ENCODE results near the gene PDZRN4. TPM values are rescaled to one million over a fixed set of nuclear protein-coding genes. Genes with fewer than 3 reads are reported as not detected.

PDZRN4 gene
- total RNA-seq, 4 donors from 2014 or later: 43.9 to 75.2 (median 50.6) TPM

DNA sequence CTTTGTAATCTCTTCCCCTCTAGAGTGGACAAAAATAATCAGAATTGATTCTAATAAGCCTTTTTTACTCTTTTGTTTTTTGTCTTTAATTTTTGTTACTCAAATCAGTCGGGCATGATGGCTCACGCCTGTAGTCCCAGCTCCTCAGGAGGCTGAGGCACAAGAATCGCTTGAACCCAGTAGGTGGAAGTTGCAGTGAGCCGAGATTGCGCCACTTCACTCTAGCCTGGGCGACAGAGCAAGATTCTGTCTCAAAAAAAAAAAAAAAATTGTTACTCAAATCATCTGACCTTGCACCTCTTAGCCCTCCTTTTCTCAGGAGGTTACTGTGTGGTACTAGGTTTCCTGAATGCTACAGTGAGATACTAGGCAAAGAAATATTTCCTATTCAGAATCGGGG lies 280.6 kb downstream of the PDZRN4 start:
- Histone ChIP-seq H3K36me3 (no peaks in the 10 kb centered on the region), H3K4me3 (no peak overlapping the region), H3K4me1 (peaks cover 0 to 5% (median 0%) of the 10 kb centered on the region in 4 donors), H3K27me3 (no peaks in the 10 kb centered on the region), H3K27ac (replicated peaks in 1 of 4) (no peak overlapping the region), H3K9me3 (no peaks in the 10 kb centered on the region)
- no peak for TF ChIP-seq EP300 (IDR thresholded peaks at IDR 0.05)
- DNase-seq (ENCODE audit: extremely low spot score): no peak
- 83% methylated on average over 7 of the region's 7 CpGs for WGBS
- intact Hi-C loops (cut with DNase I): no loop called here

DNA sequence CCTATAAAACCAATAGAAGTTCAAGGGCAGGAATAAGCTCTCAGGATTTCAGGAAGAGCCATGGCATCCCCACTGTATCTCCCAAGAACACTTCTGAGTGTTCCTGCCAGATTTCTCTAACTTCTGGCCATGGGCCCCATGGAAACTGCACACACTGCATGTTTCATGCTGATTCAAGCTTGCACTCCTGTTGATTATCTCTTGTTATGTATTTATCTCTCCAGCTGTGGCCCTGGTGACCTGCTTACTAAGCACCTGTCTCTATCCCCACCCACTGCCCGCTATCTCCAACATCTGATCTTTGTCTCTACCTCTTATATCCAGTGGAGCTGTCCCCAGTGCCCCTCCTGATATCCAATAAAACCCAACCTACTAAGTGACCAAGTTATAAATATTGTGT lies 285.3 kb downstream of the PDZRN4 start:
- Histone ChIP-seq H3K4me3 (no peak overlapping the region), H3K9me3 (no peaks in the 10 kb centered on the region), H3K27ac (replicated peaks in 1 of 4) (no peak overlapping the region), H3K4me1 (no peaks in the 10 kb centered on the region), H3K27me3 (no peaks in the 10 kb centered on the region), H3K36me3 (no peaks in the 10 kb centered on the region)
- TF ChIP-seq POLR2A (IDR thresholded peaks at IDR 0.05; ENCODE audit: low read depth) (no peak), POLR2AphosphoS5 (IDR thresholded peaks at IDR 0.05) (no peak), EP300 (IDR thresholded peaks at IDR 0.05) (no peak)
- TF ChIP-seq, protein P1, sequence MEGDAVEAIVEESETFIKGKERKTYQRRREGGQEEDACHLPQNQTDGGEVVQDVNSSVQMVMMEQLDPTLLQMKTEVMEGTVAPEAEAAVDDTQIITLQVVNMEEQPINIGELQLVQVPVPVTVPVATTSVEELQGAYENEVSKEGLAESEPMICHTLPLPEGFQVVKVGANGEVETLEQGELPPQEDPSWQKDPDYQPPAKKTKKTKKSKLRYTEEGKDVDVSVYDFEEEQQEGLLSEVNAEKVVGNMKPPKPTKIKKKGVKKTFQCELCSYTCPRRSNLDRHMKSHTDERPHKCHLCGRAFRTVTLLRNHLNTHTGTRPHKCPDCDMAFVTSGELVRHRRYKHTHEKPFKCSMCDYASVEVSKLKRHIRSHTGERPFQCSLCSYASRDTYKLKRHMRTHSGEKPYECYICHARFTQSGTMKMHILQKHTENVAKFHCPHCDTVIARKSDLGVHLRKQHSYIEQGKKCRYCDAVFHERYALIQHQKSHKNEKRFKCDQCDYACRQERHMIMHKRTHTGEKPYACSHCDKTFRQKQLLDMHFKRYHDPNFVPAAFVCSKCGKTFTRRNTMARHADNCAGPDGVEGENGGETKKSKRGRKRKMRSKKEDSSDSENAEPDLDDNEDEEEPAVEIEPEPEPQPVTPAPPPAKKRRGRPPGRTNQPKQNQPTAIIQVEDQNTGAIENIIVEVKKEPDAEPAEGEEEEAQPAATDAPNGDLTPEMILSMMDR (IDR thresholded peaks at IDR 0.05): no peak
- intact Hi-C loops (cut with DNase I): no loop called here
- WGBS: 96% methylated on average over 1 of the region's 1 CpG
- no peak for DNase-seq (ENCODE audit: extremely low spot score)

DNA sequence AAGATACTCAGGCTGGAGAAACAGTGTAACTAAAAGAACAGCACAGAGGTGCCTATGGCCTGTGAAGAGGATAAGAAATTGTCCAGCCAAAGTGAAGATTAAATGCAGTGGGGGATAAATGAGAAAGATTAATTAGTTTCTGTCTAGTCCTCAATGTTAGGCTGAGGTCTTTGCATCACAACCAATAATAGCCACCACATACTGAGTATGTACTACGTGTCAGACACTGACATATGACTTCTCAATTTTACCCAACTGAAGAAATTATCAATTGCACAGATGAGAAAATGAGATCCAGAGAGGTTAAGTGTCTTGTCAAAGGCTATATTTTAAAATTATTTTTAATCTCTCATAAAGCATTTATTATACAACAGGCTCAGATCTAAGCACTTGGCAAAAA lies 285.9 kb downstream of the PDZRN4 start:
- TF ChIP-seq POLR2AphosphoS5 (IDR thresholded peaks at IDR 0.05): no peak
- no peak for TF ChIP-seq POLR2A (IDR thresholded peaks at IDR 0.05; ENCODE audit: low read depth)
- TF ChIP-seq, protein P1 (IDR thresholded peaks at IDR 0.05): no peak
- TF ChIP-seq EP300 (IDR thresholded peaks at IDR 0.05): no peak
- no peak overlapping the region for H3K27ac ChIP-seq (replicated peaks in 1 of 4)
- 96% methylated on average over 1 of the region's 1 CpG for WGBS
- no peak for DNase-seq (ENCODE audit: extremely low spot score)
- no peaks in the 10 kb centered on the region for H3K27me3 ChIP-seq
- no peaks in the 10 kb centered on the region for H3K36me3 ChIP-seq
- H3K4me1 ChIP-seq: no peaks in the 10 kb centered on the region
- H3K9me3 ChIP-seq: no peaks in the 10 kb centered on the region
- intact Hi-C loops (cut with DNase I): no loop called here
- H3K4me3 ChIP-seq: no peak overlapping the region

DNA sequence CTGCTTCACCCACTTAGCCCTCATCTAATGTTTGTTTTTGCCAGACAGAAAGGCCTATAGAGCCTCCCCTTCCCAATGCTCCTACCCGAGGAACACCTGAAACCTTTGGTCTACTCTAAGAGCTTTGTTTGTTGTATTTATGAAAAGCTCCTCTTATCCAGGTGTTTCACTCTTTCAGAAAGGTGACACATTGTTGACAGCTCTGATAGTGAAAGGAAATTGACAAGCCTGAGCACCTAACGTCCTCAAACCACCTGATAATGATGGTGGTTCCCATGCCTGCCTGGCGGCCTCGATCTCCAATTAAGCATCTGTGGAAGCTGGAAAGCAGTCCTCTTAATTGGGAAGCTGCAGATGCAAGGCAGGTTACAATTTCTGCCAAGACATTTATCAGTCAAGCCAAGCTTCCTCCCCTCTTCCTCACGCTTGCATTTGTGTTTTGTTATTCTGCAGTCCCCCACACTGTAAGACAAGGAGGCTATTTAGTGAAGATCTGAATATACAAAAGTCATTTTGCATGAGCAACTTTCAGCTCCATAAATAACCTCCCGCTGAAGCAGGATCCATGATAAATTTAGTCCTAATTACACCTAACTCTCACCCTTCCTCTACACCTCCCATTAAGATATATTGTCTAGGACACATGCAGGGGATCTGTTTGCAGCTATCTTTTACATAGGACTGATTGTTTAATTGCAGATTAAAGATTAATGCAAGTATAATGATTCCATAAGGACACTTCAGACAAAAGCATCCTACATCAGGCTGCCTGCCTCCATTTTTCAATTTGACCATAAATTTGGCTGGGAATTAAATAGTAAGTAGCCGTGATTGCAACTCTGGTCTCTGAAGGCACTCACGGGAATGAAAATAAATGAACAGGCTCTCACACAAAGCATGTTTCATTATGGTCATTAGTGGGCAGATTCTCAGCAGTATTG lies 288.6 kb downstream of the PDZRN4 start:
- Histone ChIP-seq H3K27ac (replicated peaks in 1 of 4) (no peak overlapping the region), H3K27me3 (no peaks in the 10 kb centered on the region), H3K4me1 (no peaks in the 10 kb centered on the region), H3K4me3 (no peak overlapping the region), H3K9me3 (no peaks in the 10 kb centered on the region), H3K36me3 (no peaks in the 10 kb centered on the region)
- intact Hi-C loops (cut with DNase I): no loop called here
- 67% methylated on average over 8 of the region's 8 CpGs for WGBS
- TF ChIP-seq, protein P1 (IDR thresholded peaks at IDR 0.05): no peak
- no peak for TF ChIP-seq POLR2AphosphoS5 (IDR thresholded peaks at IDR 0.05)
- no peak for TF ChIP-seq POLR2A (IDR thresholded peaks at IDR 0.05; ENCODE audit: low read depth)
- TF ChIP-seq EP300 (IDR thresholded peaks at IDR 0.05): no peak
- DNase-seq (ENCODE audit: extremely low spot score): no peak

DNA sequence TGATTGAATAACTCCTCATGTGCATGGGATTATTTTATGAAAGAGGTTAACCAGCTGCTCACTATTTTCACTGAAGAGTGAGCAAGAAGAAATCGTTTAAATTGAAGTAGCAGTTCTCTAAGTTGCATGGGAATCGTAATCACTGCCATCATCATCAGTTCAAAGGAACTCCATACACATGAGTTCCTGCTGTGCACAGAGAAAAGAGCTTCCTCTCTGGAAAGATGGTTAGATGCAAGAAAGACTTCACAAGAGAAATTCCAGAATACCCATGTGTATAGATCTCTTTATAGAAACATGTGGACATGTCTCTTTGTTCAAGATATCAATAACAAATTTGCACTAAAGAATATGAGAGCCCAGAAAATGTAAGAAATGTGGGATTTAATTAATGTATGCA lies 291.3 kb downstream of the PDZRN4 start:
- 78% methylated on average over 2 of the region's 2 CpGs for WGBS
- no peak for TF ChIP-seq POLR2AphosphoS5 (IDR thresholded peaks at IDR 0.05)
- no peak for TF ChIP-seq EP300 (IDR thresholded peaks at IDR 0.05)
- TF ChIP-seq, protein P1 (IDR thresholded peaks at IDR 0.05): no peak
- no peak for TF ChIP-seq POLR2A (IDR thresholded peaks at IDR 0.05; ENCODE audit: low read depth)
- Histone ChIP-seq H3K27ac (replicated peaks in 1 of 4) (no peak overlapping the region), H3K36me3 (no peaks in the 10 kb centered on the region), H3K4me3 (no peak overlapping the region), H3K27me3 (no peaks in the 10 kb centered on the region), H3K4me1 (no peaks in the 10 kb centered on the region), H3K9me3 (no peaks in the 10 kb centered on the region)
- no peak for DNase-seq (ENCODE audit: extremely low spot score)
- intact Hi-C loops (cut with DNase I): no loop called here

Measured in esophagus muscularis mucosa (tissue), 4 donors.